ENCODE data around the gene USHBP1.

Gene USHBP1

DNA sequence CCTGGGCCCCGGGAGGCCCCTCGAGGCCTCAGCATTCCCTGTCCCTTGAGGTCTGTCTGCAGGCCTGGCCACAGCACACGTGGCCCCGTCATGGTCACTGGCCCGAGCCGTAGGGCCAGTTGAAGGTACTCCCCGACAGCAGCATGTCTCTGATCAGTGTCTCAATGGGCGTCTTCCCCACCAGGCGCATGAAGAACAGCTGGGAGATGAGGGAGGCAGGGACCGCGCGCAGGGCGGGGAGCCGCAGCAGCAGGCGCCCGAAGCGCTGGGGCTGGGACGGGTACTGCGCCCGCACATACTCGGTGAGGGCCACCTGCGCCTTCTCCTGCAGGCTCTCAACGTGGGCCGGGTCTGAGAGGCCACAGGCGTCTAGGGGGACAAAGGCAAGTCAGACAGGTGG, 32.3 kb downstream of the USHBP1 start:
- Mint-ChIP-seq H3K9me3 (no peaks in the 10 kb centered on the region), H3K4me3 (no peak overlapping the region), H3K36me3 (ENCODE audit: low read depth) (peaks cover 32% of the 10 kb centered on the region), H3K27me3 (ENCODE audit: low read depth, poor library complexity) (peaks cover 4% of the 10 kb centered on the region), H3K27ac (no peak overlapping the region), H3K4me1 (peaks cover 30% of the 10 kb centered on the region)
- TF ChIP-seq, protein P1, sequence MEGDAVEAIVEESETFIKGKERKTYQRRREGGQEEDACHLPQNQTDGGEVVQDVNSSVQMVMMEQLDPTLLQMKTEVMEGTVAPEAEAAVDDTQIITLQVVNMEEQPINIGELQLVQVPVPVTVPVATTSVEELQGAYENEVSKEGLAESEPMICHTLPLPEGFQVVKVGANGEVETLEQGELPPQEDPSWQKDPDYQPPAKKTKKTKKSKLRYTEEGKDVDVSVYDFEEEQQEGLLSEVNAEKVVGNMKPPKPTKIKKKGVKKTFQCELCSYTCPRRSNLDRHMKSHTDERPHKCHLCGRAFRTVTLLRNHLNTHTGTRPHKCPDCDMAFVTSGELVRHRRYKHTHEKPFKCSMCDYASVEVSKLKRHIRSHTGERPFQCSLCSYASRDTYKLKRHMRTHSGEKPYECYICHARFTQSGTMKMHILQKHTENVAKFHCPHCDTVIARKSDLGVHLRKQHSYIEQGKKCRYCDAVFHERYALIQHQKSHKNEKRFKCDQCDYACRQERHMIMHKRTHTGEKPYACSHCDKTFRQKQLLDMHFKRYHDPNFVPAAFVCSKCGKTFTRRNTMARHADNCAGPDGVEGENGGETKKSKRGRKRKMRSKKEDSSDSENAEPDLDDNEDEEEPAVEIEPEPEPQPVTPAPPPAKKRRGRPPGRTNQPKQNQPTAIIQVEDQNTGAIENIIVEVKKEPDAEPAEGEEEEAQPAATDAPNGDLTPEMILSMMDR (IDR thresholded peaks at IDR 0.05) = no peak
- DNase-seq = no peak

DNA sequence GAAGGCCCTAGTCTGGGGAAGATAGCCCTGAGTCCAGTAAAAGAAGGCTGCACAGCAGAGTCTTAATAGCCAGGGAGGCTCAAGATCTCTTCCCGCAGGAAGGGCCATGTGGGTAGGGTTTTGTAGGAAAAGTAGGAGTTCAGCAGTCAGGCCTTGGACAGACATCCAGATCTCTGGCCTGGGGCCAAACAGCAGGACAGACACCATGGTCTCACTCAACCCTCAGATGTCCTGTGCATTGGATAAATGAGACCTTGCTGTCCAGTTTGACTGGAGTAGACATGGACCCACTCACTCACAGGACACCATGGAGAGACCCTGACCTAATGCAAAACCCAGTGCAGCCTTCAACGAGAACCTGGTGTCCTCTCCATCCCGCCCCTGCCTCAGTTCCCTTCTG, 34.7 kb downstream of the USHBP1 start:
- Mint-ChIP-seq H3K36me3 (ENCODE audit: low read depth) (peaks cover 32% of the 10 kb centered on the region), H3K9me3 (no peaks in the 10 kb centered on the region)
- TF ChIP-seq, protein P1 (IDR thresholded peaks at IDR 0.05) = no peak

DNA sequence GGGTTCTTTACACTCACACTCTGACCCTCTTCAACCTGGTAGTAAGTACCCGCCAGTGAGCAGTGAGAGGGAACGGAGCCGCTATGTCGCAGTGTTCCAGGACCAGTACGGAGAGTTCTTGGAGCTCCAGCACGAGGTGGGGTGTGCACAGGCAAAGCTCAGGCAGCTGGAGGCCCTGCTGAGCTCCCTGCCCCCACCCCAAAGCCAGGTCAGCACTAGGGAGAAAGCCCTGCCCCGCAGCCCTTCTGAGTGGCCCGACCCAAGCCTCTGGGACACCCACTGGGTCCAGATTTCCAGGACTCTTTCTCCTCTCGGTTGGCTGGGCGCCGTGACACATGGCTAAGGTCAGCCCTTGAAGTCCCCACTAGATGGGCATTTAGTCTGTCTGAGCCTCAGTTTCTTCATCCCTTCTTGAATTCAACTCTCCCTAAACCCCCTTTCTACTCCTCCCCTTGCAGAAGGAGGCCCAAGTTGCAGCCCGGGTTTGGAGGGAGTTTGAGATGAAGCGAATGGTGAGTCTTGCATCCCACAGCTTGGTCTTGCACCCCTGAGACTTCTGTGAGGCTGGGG, 36.7 kb downstream of the USHBP1 start:
- H3K27ac Mint-ChIP-seq = no peak overlapping the region
- peaks cover 3% of the 10 kb centered on the region for H3K27me3 Mint-ChIP-seq (ENCODE audit: low read depth, poor library complexity)
- no peak overlapping the region for H3K4me3 Mint-ChIP-seq
- DNase-seq = no peak
- peaks cover 11% of the 10 kb centered on the region for H3K4me1 Mint-ChIP-seq
- no peaks in the 10 kb centered on the region for H3K9me3 Mint-ChIP-seq
- peaks cover 16% of the 10 kb centered on the region for H3K36me3 Mint-ChIP-seq (ENCODE audit: low read depth)
- TF ChIP-seq, protein P1 (IDR thresholded peaks at IDR 0.05) = no peak

More for the DNA sequence above, 34.7 kb downstream of the USHBP1 start:
- peaks cover 4% of the 10 kb centered on the region for H3K27me3 Mint-ChIP-seq (ENCODE audit: low read depth, poor library complexity)
- no peak for DNase-seq
- no peak overlapping the region for H3K27ac Mint-ChIP-seq
- no peak overlapping the region for H3K4me3 Mint-ChIP-seq
- peaks cover 25% of the 10 kb centered on the region for H3K4me1 Mint-ChIP-seq

DNA sequence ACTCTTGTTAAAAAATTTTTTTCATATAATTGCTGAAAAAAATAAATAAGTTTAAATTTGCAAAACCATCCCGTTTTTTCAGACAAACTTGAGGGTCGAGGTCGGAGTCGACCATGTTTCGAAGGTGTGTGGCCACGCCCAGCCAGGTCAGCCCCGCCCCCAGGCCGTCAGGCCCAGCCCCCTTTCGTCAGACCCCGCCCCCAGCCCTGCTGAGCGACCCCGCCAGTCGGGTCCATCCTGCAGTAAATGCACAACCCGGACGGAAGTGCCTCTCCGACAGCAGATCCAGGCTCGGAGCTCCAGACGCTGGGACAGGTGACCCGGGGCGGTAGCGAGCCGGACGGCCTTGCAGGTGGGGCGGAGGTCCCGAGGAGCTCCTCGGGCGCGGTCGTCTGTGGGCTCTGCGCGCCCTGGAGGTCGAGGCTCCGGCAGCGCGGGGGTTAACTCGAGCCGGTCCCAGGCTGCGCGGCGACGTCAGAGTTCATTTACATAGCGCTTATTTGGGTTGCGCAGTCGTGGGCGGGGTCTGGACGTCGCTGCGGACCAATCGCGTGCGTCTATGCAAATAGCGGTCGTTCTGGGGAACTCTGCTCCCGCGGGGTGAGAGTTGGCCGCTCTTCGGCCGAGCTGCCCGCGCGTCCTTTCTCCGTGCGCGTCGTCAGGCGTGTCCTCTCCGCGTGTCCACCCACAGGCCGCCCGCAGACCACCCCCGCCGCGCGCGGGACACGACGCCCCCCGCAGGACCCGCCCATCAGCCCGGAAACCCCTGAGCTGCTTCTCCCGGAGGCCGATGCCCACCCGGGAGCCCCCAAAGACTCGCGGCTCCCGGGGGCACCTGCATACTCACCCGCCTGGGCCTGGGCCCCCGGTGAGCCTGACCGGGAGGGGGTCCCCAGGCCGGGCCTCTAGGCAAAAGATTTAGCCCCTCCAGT, 38.3 kb downstream of the USHBP1 start, which contains the start of gene OCEL1:
Gene OCEL1, plus strand, starts transcription at position 225 of the 932 bp plus-strand sequence. Its CDS starts 22 bp downstream, at position 247.
- TF ChIP-seq, protein P1 (IDR thresholded peaks at IDR 0.05) = no peak
- Mint-ChIP-seq H3K4me3 (peak within 1 kb of the TSS; percentile 88), H3K4me1 (peaks cover 11% of the 10 kb centered on the region), H3K27me3 (ENCODE audit: low read depth, poor library complexity) (peaks cover 3% of the 10 kb centered on the region), H3K36me3 (ENCODE audit: low read depth) (peaks cover 8% of the 10 kb centered on the region), H3K9me3 (no peaks in the 10 kb centered on the region), H3K27ac (peak within 1 kb of the TSS; percentile 99)
- peak; percentile 98 for DNase-seq

DNA sequence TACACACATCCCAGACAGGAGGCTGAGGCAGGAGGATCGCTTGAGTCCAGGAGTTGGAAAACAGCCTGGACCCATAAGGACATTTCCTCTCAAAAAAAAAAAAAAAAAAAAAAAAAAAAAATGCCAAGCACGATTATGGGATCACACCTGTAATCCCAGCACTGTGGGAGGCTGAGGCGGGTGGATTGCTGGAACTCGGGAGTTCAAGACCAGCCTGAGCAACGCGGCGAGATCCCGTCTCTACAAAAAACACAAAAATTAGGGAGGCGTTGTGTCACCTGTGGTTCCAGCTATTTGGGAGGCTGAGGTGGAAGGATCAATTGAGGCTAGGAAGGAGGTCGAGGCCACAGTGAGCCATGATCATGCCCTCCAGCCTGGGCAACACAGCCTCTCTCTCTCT, 39.5 kb downstream of the USHBP1 start:
- no peaks in the 10 kb centered on the region for H3K9me3 Mint-ChIP-seq
- peaks cover 3% of the 10 kb centered on the region for H3K27me3 Mint-ChIP-seq (ENCODE audit: low read depth, poor library complexity)
- peak overlapping the region; percentile 61 for H3K4me3 Mint-ChIP-seq
- TF ChIP-seq, protein P1 (IDR thresholded peaks at IDR 0.05) = no peak
- no peak for DNase-seq
- no peaks in the 10 kb centered on the region for H3K36me3 Mint-ChIP-seq (ENCODE audit: low read depth)
- no peak overlapping the region for H3K27ac Mint-ChIP-seq
- peaks cover 11% of the 10 kb centered on the region for H3K4me1 Mint-ChIP-seq
